H1 (cell line): ENCODE measurements around the gene PDGFB. TPM values are rescaled to one million over a fixed set of nuclear protein-coding genes. Genes with fewer than 3 reads are reported as not detected.

Experiments
- CTCF ChIA-PET: fragments of 300-600 bp; sonication (Branson Sonifier 250); formaldehyde crosslinking; loops from one replicate; lab custom pipeline; 2021; ENCODE audit not compliant: partially characterized antibody; lab: Charles Lee
- POLR2A ChIA-PET: fragments of 300-600 bp; sonication (Branson Sonifier 250); formaldehyde crosslinking; loops from one replicate; lab custom pipeline; 2021; ENCODE audit warnings: inconsistent platforms; ENCODE audit not compliant: partially characterized antibody; lab: Charles Lee
- DNase-seq, 2 experiments: peaks; one replicate each; pipeline versions ENCODE4 v3.0.0 to v3.0.0-alpha.2; 2010 to 2022; ENCODE audit warnings: low spot score in 2 of 2, low read depth in 1 of 2, mixed read lengths in 1 of 2
- FAIRE-seq: peaks from 2 replicates; lab custom pipeline; 2011; peaks lifted over from hg19 to GRCh38; lab: Jason Lieb, UNC
- H2AFZ ChIP-seq: 2 replicates; pipeline ENCODE4 v1.8.1; 2012; ENCODE audit warnings: low read length, inconsistent platforms
- H2AK5ac ChIP-seq: 2 replicates; pipeline ENCODE4 v1.6.1; 2013; ENCODE audit warnings: low read depth, low read length
- H2BK120ac ChIP-seq: replicated peaks from 2 replicates; pipeline ENCODE3; 2013; ENCODE audit warnings: low read depth, low read length, inconsistent platforms
- H2BK12ac ChIP-seq: 2 replicates; pipeline ENCODE4 v1.6.1; 2013; ENCODE audit warnings: low read depth, low read length
- H2BK15ac ChIP-seq: 2 replicates; pipeline ENCODE4 v1.6.1; 2013; ENCODE audit warnings: low read length
- H2BK20ac ChIP-seq: 2 replicates; pipeline ENCODE4 v1.6.1; 2013; ENCODE audit warnings: low read length
- H2BK5ac ChIP-seq: 2 replicates; pipeline ENCODE4 v1.6.1; 2013; ENCODE audit warnings: low read depth, low read length
- H3K14ac ChIP-seq: 2 replicates; pipeline ENCODE4 v1.6.1; 2013; ENCODE audit warnings: inconsistent platforms; ENCODE audit not compliant: insufficient read length
- H3K18ac ChIP-seq: 2 replicates; pipeline ENCODE4 v1.6.1; 2013; ENCODE audit warnings: low read length; ENCODE audit errors: extremely low read depth
- H3K23ac ChIP-seq: 2 replicates; pipeline ENCODE4 v1.6.1; 2013; ENCODE audit warnings: inconsistent platforms; ENCODE audit not compliant: insufficient read length
- H3K23me2 ChIP-seq: 2 replicates; pipeline ENCODE4 v1.6.1; 2013; ENCODE audit warnings: low read depth, low read length
- H3K27ac ChIP-seq: 2 replicates; pipeline ENCODE4 v1.6.1; 2011; ENCODE audit warnings: low read depth, low read length, inconsistent platforms
- H3K27me3 ChIP-seq, 4 experiments: replicated peaks in 1 of 4; 1 replicate in 1 of 4; 2 replicates in 3 of 4; pipeline versions ENCODE4 v1.6.1 to v1.8.1; 2011 to 2013; ENCODE audit warnings: low read length in 3 of 4, mild to moderate bottlenecking in 3 of 4, inconsistent platforms in 2 of 4, mixed read lengths in 2 of 4, moderate library complexity in 1 of 4; ENCODE audit not compliant: control insufficient read depth in 3 of 4, insufficient read depth in 3 of 4; ENCODE audit errors: extremely low read depth in 1 of 4
- H3K36me3 ChIP-seq, 4 experiments: 2 replicates each; pipeline versions ENCODE4 v1.6.1 to v1.8.1; 2011 to 2013; ENCODE audit warnings: mild to moderate bottlenecking in 4 of 4, low read length in 3 of 4, moderate library complexity in 2 of 4, control low read depth in 1 of 4, inconsistent platforms in 1 of 4; ENCODE audit not compliant: insufficient read depth in 4 of 4, control insufficient read depth in 2 of 4
- H3K4ac ChIP-seq: replicated peaks from 2 replicates; pipeline ENCODE3; 2013; ENCODE audit warnings: low read length, low read depth, mixed read lengths, inconsistent platforms; ENCODE audit not compliant: insufficient read length
- H3K4me1 ChIP-seq, 4 experiments: replicated peaks in 1 of 4; 1 replicate in 1 of 4; 2 replicates in 3 of 4; pipeline versions ENCODE4 v1.6.1 to v1.8.1; 2011 to 2013; ENCODE audit warnings: low read length in 3 of 4, inconsistent platforms in 2 of 4, mixed read lengths in 1 of 4; ENCODE audit not compliant: insufficient read depth in 4 of 4, control insufficient read depth in 3 of 4
- H3K4me2 ChIP-seq, 2 experiments: 2 replicates each; pipeline versions ENCODE4 v1.6.1 to v1.8.1; 2011 to 2013; ENCODE audit warnings: low read depth in 2 of 2, low read length in 2 of 2, control low read depth in 1 of 2, inconsistent platforms in 1 of 2, mild to moderate bottlenecking in 1 of 2; ENCODE audit not compliant: insufficient read depth in 1 of 2
- H3K4me3 ChIP-seq, 4 experiments: fragments of 200-600, 300-600 bp in 1 of 4; sonication (generic), shearing (Covaris generic), sonication (Bioruptor Twin) in 1 of 4; 2 replicates each; pipeline versions ENCODE4 v1.5.1 to v1.8.1; 2011 to 2016; ENCODE audit warnings: low read length in 4 of 4, low read depth in 3 of 4, control low read depth in 2 of 4, inconsistent platforms in 2 of 4, mild to moderate bottlenecking in 2 of 4, mixed read lengths in 1 of 4, moderate library complexity in 1 of 4; ENCODE audit not compliant: insufficient read depth in 2 of 4; ENCODE audit errors: extremely low read depth in 1 of 4
- H3K56ac ChIP-seq: replicated peaks from 2 replicates; pipeline ENCODE3; 2013; ENCODE audit warnings: low read depth, mild to moderate bottlenecking, mixed read lengths, low read length, inconsistent platforms; ENCODE audit not compliant: insufficient read length
- H3K79me1 ChIP-seq: 2 replicates; pipeline ENCODE4 v1.6.1; 2013; ENCODE audit warnings: low read depth, low read length, control low read depth
- H3K79me2 ChIP-seq, 2 experiments: 2 replicates each; pipeline versions ENCODE4 v1.6.1 to v1.8.1; 2012 to 2013; ENCODE audit warnings: low read length in 2 of 2, mild to moderate bottlenecking in 2 of 2, inconsistent platforms in 1 of 2; ENCODE audit not compliant: insufficient read depth in 2 of 2, control insufficient read depth in 1 of 2
- H3K9ac ChIP-seq, 4 experiments: replicated peaks in 1 of 4; 1 replicate in 1 of 4; 2 replicates in 3 of 4; pipeline versions ENCODE4 v1.6.1 to v1.8.1; 2011 to 2013; ENCODE audit warnings: low read depth in 3 of 4, low read length in 3 of 4, control low read depth in 2 of 4, mild to moderate bottlenecking in 2 of 4, moderate library complexity in 2 of 4, inconsistent platforms in 1 of 4; ENCODE audit errors: extremely low read depth in 1 of 4
- H3K9me3 ChIP-seq, 2 experiments: 2 replicates each; pipeline versions ENCODE4 v1.6.1 to v1.8.1; 2012 to 2013; ENCODE audit warnings: mild to moderate bottlenecking in 2 of 2, moderate library complexity in 2 of 2, control low read depth in 1 of 2, inconsistent platforms in 1 of 2, low read depth in 1 of 2, low read length in 1 of 2, mixed read lengths in 1 of 2; ENCODE audit not compliant: insufficient read depth in 2 of 2
- H4K20me1 ChIP-seq, 2 experiments: replicated peaks in 1 of 2; 2 replicates each; pipeline versions ENCODE3 to v1.8.1; 2011 to 2013; ENCODE audit warnings: inconsistent platforms in 2 of 2, low read length in 2 of 2, mild to moderate bottlenecking in 1 of 2; ENCODE audit not compliant: insufficient read depth in 2 of 2, control insufficient read depth in 1 of 2
- H4K5ac ChIP-seq: 2 replicates; pipeline ENCODE4 v1.6.1; 2013; ENCODE audit warnings: low read length, low read depth, mixed read lengths, inconsistent platforms; ENCODE audit not compliant: insufficient read length
- H4K8ac ChIP-seq: 2 replicates; pipeline ENCODE4 v1.8.0; 2013; ENCODE audit warnings: mild to moderate bottlenecking, moderate library complexity, low read length, inconsistent platforms; ENCODE audit not compliant: insufficient read depth; ENCODE audit errors: extremely low read depth
- H4K91ac ChIP-seq: replicated peaks from 2 replicates; pipeline ENCODE3; 2013; ENCODE audit warnings: low read length, mixed read lengths, inconsistent platforms; ENCODE audit not compliant: insufficient read length
- CREB1 ChIP-seq: IDR thresholded peaks from 2 replicates; pipeline ENCODE4 v1.6.1; 2012; ENCODE audit warnings: inconsistent platforms
- EGR1 ChIP-seq: IDR thresholded peaks from 2 replicates; pipeline ENCODE4 v1.6.1; 2011; ENCODE audit warnings: low read depth, low read length, borderline replicate concordance
- EZH2 ChIP-seq: fragments of 200-600 bp; sonication (generic); IDR thresholded peaks from 2 replicates; pipeline ENCODE4 v1.7.1; 2012; ENCODE audit warnings: low read depth, mild to moderate bottlenecking, moderate library complexity, low read length, inconsistent platforms; ENCODE audit not compliant: severe bottlenecking
- PHF8 ChIP-seq: fragments of 200-600 bp; sonication (generic); conservative IDR thresholded peaks from 2 replicates; pipeline ENCODE4 v1.7.1; 2012; ENCODE audit warnings: low read depth, mild to moderate bottlenecking, inconsistent platforms, low read length, moderate library complexity
- RFX5 ChIP-seq: IDR thresholded peaks from 2 replicates; pipeline ENCODE4 v1.6.1; 2011; ENCODE audit warnings: low read depth, low read length, improper control_type of control experiment, borderline replicate concordance
- TAF1 ChIP-seq: IDR thresholded peaks from 2 replicates; pipeline ENCODE4 v1.6.1; 2011; ENCODE audit warnings: mild to moderate bottlenecking, low read depth, low read length
- TAF7 ChIP-seq: optimal IDR thresholded peaks from 2 replicates; pipeline ENCODE3; 2011; ENCODE audit warnings: low read depth, mild to moderate bottlenecking, inconsistent platforms, low read length, moderate library complexity, borderline replicate concordance
- TCF12 ChIP-seq: IDR thresholded peaks from 2 replicates; pipeline ENCODE4 v1.6.1; 2011; ENCODE audit warnings: low read depth, mild to moderate bottlenecking, low read length
- YY1 ChIP-seq: IDR thresholded peaks from 2 replicates; pipeline ENCODE4 v1.6.1; 2011; ENCODE audit warnings: low read depth, mild to moderate bottlenecking, low read length
- WGBS, 2 experiments: shearing (Covaris generic) in 1 of 2; methylation state at CpG; one replicate each; pipeline versions ENCODE4 v1.1.6 to v1.1.7; 2013 to 2015; ENCODE audit warnings: low lambda C conversion rate in 2 of 2, mixed read lengths in 2 of 2, inconsistent platforms in 1 of 2, low coverage in 1 of 2, missing lambda C conversion rate in 1 of 2; ENCODE audit not compliant: insufficient replicate concordance in 2 of 2, insufficient coverage in 1 of 2, insufficient read length in 1 of 2; ENCODE audit errors: extremely low coverage in 1 of 2, missing lambda C conversion rate in 1 of 2; 5-methylcytosine and 5-hydroxymethylcytosine counted together
- polyA plus RNA-seq, 7 experiments: library from polyadenylated mRNA; depleted of rRNA in 3 of 7; stranded (reverse) in 5 of 7; unstranded in 2 of 7; fragments of >200 nt in 5 of 7; fragments of 200-250 nt in 2 of 7; gene quantifications; 1 replicate in 5 of 7; 2 replicates in 1 of 7; 4 replicates in 1 of 7; pipeline versions ENCODE4 v1.2.1 to v1.2.3, GENCODE V29; 2011 to 2013; ENCODE audit warnings: missing spikeins in 2 of 7, mixed read lengths in 2 of 7
- total RNA-seq: library from RNA; stranded (reverse); fragmentation: NEBNext Ultra II Directional; extraction: Animal tissue kit (Norgen Biotek cat#: 25700); gene quantifications from 2 replicates; pipeline ENCODE4 v1.2.1, GENCODE V29; 2021
- TF ChIP-seq, protein P1 (sequence below): IDR thresholded peaks from 2 replicates; pipeline ENCODE4 v1.6.1; 2012; ENCODE audit warnings: low read length, inconsistent platforms

The PDGFB gene
- total and polyA plus RNA-seq, 2 of the 8 experiments (the other 6 are each of a cell fraction or from before 2014, with no cell fraction given) = 3.9 to 8.5 TPM

DNA sequence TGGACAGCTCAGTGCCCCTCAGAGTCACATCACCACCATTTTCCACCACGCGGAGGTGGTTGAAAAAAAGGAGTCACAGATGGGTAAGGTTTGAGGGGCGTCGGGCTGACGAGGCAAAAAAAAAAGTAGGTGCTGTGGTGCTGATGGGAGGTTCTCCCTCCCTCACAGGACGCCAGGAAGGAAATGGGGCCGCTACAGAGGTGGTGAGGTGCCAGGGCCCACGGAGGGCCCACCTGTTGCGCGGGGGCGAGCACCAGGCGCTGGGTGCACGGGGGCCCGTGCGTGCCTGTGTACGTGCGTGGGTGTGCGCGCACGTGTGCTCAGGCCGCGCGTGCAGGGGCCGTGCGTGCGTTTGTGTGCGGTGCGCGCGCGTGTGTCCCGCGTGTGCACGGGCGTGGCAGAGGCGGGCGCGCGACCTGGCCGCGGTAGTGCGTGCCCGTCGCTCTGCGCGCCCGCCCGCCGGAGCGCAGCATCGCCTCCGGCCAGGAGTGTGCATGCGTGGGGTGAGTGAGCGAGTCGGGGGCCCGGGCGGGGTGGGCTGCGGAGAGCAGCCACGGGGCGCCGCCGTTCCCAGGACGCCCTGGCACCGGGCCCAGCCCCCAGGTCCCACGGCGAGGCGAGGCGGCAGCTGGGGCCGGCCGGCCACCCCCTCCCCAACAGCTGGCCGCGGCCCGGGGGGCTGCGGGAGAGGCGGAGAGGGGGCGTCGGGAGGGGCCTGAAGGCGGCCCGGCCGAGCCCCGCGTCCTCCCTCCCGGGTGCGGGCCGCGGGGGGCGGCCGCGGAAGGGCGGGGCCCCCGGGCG is 2.8 kb downstream of the PDGFB start:
- POLR2A ChIA-PET = interaction anchor here (0.9 to 8.5 kb wide), 15 partner anchors 11 to 93 kb away, joined by 3 to 89 read pairs (median 4); partner anchors contain the start of gene RPL3
- peaks cover 0 to 22% (median 20%) of the 10 kb centered on the region in 4 experiments; a peak in 6 of 7 replicates for H3K4me1 ChIP-seq
- H4K5ac ChIP-seq = no peak overlapping the region
- FAIRE-seq (no peak), DNase-seq (no peak)
- H2BK15ac ChIP-seq = peak overlapping the region; percentile 99; the same call in 1 of the 2 replicates
- H3K79me2 ChIP-seq = no peaks in the 10 kb centered on the region
- H4K20me1 ChIP-seq = peaks cover 3 to 4% of the 10 kb centered on the region in 2 experiments
- no peak overlapping the region for H2BK5ac ChIP-seq
- H3K4me3 ChIP-seq = peak overlapping the region; percentile 16 to 73 (median 56); a peak in 6 of 8 replicates
- 28% methylated on average over 41 of the region's 92 CpGs; no CpG with 5 or more reads in 1 of the 2 experiments for WGBS, 2 experiments
- peak overlapping the region; percentile 85 for H2BK12ac ChIP-seq
- no peaks in the 10 kb centered on the region for H3K79me1 ChIP-seq
- no peak overlapping the region for H3K14ac ChIP-seq
- H3K9me3 ChIP-seq = no peaks in the 10 kb centered on the region
- H3K9ac ChIP-seq = peak overlapping the region in 1 of 4 experiments; percentile 54; a peak in 1 of 7 replicates
- H2AFZ ChIP-seq = no peak overlapping the region
- peaks cover 26 to 72% (median 58%) of the 10 kb centered on the region in 4 experiments for H3K27me3 ChIP-seq
- peak overlapping the region; percentile 82 to 83 for H3K4me2 ChIP-seq
- H3K56ac ChIP-seq = no peak overlapping the region
- no peak overlapping the region for H3K27ac ChIP-seq
- H3K23ac ChIP-seq = no peak overlapping the region
- no peak overlapping the region for H2BK20ac ChIP-seq
- H3K4ac ChIP-seq = no peak overlapping the region
- H3K18ac ChIP-seq = peak overlapping the region; percentile 71
- no peaks in the 10 kb centered on the region; a peak in 1 of 8 replicates for H3K36me3 ChIP-seq
- H2AK5ac ChIP-seq = peak overlapping the region; percentile 87; the same call in 1 of the 2 replicates
- H4K91ac ChIP-seq = peak overlapping the region; percentile 77
- CTCF ChIA-PET = interaction anchor here (1.0 to 2.5 kb wide), 10 partner anchors 8 to 91 kb away, joined by 3 to 11 read pairs (median 5); no protein-coding TSS in a partner anchor
- H3K23me2 ChIP-seq = peaks cover 17% of the 10 kb centered on the region; the same call in 1 of the 2 replicates
- H4K8ac ChIP-seq = peak overlapping the region; percentile 64
- H2BK120ac ChIP-seq = no peak overlapping the region
- TF ChIP-seq TCF12 = no peak
- TF ChIP-seq CREB1 = no peak
- no peak for TF ChIP-seq EZH2
- TF ChIP-seq EGR1 = no peak
- TF ChIP-seq TAF1 = 0 out of 2 replicates have a peak, but pooled peaks have one; percentile 0
- TF ChIP-seq PHF8 = no peak
- TF ChIP-seq RFX5 = no peak
- TF ChIP-seq YY1 = no peak
- TF ChIP-seq, protein P1, sequence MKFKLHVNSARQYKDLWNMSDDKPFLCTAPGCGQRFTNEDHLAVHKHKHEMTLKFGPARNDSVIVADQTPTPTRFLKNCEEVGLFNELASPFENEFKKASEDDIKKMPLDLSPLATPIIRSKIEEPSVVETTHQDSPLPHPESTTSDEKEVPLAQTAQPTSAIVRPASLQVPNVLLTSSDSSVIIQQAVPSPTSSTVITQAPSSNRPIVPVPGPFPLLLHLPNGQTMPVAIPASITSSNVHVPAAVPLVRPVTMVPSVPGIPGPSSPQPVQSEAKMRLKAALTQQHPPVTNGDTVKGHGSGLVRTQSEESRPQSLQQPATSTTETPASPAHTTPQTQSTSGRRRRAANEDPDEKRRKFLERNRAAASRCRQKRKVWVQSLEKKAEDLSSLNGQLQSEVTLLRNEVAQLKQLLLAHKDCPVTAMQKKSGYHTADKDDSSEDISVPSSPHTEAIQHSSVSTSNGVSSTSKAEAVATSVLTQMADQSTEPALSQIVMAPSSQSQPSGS = no peak
- no peak for TF ChIP-seq TAF7
